Muscle of back (tissue), 13 donors: Measurements from ENCODE around the gene SPON2. TPM values are rescaled to one million over a fixed set of nuclear protein-coding genes. Genes with fewer than 3 reads are reported as not detected.
A peak's percentile ranks its signal among the peaks of the same experiment; 100 is the strongest.

ENCODE experiments used
- DNase-seq, 3 donors: peaks; one replicate each; pipeline versions ENCODE4 v3.0.0 to v3.0.0-alpha.2; 2013
- long read RNA-seq, 9 donors: transcript quantifications; one replicate each; lab custom pipeline, GENCODE V29; 2026
- polyA plus RNA-seq, 10 donors: library from polyadenylated mRNA; unstranded; fragments of 120-200 nt; gene quantifications; one replicate each; pipeline ENCODE4 v1.2.1, GENCODE V29; 2013; ENCODE audit not compliant: insufficient read length in 10 of 10

Gene SPON2
- 10 to 100 TPM; 33.0 to 77.0 (median 54.7) TPM for polyA plus RNA-seq
- long read RNA-seq, donor 1, transcript SPON2-201 (6 exons, 1,869 nt), result major isoform, 14 of 21 reads
- long read RNA-seq, donor 1, partial matches to known transcripts, result 6 of 21 reads
- long read RNA-seq, donor 1, other reads (novel, unspliced or antisense), result 0 of 21 reads
- long read RNA-seq, donor 2, transcript SPON2-201 (6 exons, 1,869 nt), result major isoform, 8 of 12 reads
- long read RNA-seq, donor 2, partial matches to known transcripts, result 0 of 12 reads
- long read RNA-seq, donor 2, other reads (novel, unspliced or antisense), result 0 of 12 reads
- long read RNA-seq, donor 3, result 0 reads
- long read RNA-seq, donor 4, transcript SPON2-201 (6 exons, 1,869 nt), result major isoform, 13 of 13 reads
- long read RNA-seq, donor 4, partial matches to known transcripts, result 0 of 13 reads
- long read RNA-seq, donor 4, other reads (novel, unspliced or antisense), result 0 of 13 reads
- long read RNA-seq, donor 5, transcript SPON2-218 (2 exons, 851 nt), result minor isoform, 5 of 44 reads
- long read RNA-seq, donor 5, transcript SPON2-201 (6 exons, 1,869 nt), result major isoform, 15 of 44 reads
- long read RNA-seq, donor 5, partial matches to known transcripts, result 19 of 44 reads
- long read RNA-seq, donor 5, other reads (novel, unspliced or antisense), result 0 of 44 reads
- long read RNA-seq, donor 6, transcript SPON2-201 (6 exons, 1,869 nt), result major isoform, 22 of 28 reads
- long read RNA-seq, donor 6, partial matches to known transcripts, result 5 of 28 reads
- long read RNA-seq, donor 6, other reads (novel, unspliced or antisense), result 0 of 28 reads
- long read RNA-seq, donor 7, transcript SPON2-201 (6 exons, 1,869 nt), result major isoform, 10 of 16 reads
- long read RNA-seq, donor 7, partial matches to known transcripts, result 6 of 16 reads
- long read RNA-seq, donor 7, other reads (novel, unspliced or antisense), result 0 of 16 reads
- long read RNA-seq, donor 8, transcript SPON2-201 (6 exons, 1,869 nt), result major isoform, 15 of 17 reads
- long read RNA-seq, donor 8, partial matches to known transcripts, result 0 of 17 reads
- long read RNA-seq, donor 8, other reads (novel, unspliced or antisense), result 0 of 17 reads
- long read RNA-seq, donor 9, partial matches to known transcripts, result 0 of 1 reads
- long read RNA-seq, donor 9, other reads (novel, unspliced or antisense), result 0 of 1 reads

DNA sequence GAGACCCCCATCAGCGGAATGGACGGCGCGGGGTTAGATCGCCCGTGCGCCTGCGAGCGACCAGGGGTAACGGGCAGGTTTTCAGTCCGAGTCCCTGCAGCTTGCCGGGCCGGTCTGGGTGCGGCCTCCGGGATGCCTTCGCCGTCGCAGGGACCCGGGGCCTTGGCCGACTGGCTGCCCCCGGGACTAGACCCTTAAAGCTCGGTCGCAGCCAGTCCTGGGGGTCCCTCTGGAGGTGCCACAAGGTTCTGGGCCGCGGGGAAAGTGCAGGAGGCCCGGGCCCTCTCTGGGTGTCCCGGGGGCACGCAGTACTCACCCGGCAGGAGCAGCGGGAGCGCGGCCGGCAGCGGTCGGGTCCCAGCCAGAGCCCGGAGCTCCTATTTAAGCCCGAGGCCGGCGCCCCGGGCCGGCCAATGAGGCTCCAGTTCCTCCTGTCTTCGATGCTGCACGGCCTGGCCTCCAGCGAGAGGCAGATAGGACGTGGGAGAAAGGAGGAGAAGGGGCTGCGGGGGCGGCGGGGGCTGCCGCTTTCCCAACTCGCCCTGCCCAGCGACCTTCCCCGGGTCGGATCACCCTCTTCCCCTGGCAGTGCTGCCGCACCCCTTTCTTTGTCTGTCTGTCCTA is at the start of gene SPON2:
TSS of gene SPON2 (minus strand) at position 356 of the 624 bp plus-strand sequence.
- peak in 2 of 3 donors; percentile 71 to 88 for DNase-seq

DNA sequence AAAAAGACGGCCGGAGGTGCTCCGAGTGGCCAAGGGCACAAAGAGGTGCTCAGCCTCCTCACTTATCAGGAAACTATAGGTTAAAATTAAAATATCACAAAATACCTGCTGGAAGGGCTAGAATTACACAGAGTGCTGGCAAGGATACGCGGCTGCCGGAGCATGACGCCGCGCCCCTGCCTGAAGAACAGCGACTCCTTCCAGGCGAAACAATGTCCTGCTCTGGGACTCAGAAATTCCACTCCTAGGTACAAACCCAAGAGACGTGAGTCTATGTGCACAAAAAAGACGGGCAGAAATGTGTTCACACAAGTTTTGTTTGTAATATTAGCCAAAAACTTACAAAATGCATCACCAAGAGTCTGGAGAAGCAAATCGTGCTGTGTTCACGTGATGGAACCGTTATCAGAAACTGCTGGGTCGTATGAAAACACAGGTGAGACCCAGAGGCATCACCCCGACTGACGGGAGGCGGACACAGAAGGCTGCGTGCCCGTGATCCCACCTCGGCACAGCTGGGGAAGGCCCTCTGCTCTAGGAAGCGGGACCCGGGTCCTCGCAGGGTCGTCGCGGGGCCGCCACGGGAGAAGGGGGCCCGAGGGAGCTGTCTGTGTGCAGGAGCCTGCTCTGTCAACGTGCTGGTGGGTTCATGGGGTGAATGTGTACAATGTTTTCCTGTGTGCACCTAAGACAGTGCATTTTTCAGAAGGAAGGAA is 48.9 kb upstream of the SPON2 start:
- DNase-seq, result no peak

DNA sequence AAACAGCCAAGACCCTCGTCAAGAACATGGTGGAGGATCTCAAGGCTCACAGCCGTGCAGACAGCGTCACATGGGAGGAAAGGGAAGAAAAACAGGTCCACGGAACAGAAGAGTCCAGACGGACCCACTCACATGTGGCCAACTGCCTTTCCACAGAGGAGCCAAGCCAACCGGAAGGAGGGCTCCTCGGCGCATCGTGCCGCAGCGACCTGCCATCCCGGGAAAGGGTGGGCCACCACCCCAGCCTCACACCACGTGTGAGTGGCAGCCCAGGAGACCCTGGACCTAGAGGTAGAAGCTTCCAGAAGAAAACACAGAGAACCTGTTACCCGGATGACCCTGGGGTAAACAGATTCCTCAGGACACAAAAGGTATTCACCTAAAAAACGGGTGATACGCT is 48.2 kb upstream of the SPON2 start:
- no peak for DNase-seq

DNA sequence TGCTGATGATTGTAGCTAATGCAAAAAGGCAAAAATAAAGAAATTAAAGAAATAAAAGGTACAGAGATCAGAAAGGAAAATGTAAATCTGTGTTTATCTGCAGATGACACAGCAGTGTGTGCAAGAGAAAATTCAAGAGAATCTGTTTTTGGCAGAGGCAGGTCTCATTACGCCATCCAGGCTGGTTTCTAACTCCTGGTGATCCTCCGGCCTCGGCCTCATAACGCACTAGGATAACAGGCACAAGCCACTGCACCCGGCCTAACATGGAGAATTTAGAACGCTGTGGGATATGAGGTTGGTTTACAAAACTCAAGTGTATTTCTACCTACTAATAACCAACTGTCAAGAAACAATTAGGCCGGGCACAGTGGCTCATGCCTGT is 47.2 kb upstream of the SPON2 start:
- no peak for DNase-seq

DNA sequence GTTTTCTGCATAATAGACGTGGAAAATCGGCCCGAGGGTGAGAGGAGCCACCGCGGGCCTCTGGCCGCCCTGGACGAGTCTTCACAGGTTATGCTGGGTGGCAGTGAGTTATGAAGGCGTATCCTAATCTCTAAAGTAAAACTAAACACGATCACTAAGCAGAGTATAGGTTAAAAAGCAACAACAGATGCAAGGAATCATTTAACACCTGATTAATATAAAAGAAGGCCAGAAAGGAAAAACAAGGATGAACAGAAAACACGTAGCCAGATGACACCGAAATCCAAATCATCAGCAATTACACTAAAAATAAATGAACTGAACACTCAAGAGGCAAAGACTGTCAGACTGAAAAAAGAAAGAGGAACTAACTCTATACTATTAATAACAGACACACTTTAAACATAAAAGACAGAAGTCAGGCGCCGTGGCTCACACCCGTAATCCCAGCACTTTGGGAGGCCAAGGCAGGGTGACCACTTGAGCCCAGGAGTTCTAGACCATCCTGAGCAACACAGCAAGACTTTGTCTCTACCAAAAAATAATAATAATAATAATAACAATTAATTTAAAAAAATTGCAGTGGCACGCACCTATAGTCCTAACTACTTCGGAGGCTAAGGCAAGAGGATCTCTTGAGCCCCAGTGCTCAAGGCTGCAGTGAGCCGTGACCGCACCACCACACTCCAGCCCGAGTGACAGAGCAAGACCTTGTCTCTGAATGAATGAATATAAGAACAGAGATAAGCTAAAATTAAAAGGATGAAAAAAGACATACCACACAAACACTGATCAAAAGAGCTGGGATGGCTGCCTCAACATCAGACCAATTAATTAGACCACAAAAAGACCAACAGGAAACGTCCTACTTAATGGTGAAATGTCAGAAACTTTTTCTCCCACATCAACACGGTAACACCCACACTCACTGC is 46.5 kb upstream of the SPON2 start:
- DNase-seq, result no peak

DNA sequence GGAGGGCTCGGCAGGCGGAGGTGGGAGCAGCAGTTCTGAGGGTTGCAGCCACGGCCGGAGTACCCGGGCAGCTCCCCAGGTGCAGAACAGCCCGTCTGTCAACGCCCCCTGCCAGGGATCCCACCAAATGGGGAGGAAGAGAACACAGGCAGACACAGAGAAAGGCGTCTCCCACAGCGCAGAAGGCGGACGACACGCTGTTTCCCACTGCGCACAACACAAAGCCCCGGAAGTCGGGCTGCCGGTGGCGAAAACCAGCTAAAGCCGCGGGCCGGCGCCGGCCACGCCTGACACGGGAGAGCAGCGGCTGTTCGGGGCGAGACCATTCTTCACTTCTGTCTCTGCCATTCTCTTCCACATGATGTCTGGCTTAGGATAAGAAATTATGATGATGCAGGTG is 45.0 kb upstream of the SPON2 start:
- DNase-seq, result no peak

DNA sequence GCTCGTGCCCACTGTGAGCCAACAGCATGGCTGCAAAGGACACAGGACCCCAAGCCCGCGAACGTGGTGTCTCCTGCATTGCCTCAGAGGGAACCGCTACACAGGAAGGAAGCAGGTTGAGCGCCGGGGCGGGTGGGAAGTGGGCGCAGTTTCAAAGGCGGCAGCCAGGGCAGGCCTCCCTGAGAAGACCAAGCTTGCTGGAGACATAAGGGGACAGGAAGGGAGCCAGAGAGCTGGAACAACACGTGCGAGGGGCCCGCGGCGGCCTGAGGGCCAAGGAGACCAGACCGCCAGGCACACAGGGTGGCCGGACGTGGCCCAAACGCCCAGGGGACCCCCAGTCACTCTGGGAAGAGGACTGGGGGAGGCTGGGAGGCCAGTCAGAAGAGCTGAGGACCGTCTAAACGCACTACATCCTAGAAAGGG is 44.5 kb upstream of the SPON2 start:
- DNase-seq, result no peak

DNA sequence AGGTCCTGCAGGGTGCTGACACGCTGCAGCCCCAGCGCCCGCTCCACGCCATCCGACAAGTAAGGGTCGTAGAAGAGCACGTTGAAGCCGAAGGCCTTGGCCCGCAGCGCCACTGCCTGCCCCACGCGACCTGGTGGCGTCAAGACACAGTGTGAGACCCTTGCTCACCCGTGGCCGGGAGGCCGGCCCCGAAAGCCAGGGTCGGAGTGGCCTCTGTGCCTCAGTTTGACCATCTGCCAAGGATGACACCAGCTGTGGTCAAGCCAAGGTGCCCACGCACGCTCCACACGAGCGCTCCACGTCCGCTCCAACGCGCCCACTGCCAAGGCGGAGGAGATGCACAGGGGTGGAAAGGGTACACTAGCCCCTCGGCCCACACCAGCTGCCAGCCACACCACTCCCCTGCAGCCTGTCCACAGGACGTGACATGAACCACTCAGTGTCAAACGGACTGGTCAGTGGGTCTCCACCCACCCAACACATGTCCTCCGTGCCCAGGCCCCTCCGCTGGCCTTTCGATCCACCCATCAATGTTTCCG is 43.8 kb upstream of the SPON2 start:
- no peak for DNase-seq

DNA sequence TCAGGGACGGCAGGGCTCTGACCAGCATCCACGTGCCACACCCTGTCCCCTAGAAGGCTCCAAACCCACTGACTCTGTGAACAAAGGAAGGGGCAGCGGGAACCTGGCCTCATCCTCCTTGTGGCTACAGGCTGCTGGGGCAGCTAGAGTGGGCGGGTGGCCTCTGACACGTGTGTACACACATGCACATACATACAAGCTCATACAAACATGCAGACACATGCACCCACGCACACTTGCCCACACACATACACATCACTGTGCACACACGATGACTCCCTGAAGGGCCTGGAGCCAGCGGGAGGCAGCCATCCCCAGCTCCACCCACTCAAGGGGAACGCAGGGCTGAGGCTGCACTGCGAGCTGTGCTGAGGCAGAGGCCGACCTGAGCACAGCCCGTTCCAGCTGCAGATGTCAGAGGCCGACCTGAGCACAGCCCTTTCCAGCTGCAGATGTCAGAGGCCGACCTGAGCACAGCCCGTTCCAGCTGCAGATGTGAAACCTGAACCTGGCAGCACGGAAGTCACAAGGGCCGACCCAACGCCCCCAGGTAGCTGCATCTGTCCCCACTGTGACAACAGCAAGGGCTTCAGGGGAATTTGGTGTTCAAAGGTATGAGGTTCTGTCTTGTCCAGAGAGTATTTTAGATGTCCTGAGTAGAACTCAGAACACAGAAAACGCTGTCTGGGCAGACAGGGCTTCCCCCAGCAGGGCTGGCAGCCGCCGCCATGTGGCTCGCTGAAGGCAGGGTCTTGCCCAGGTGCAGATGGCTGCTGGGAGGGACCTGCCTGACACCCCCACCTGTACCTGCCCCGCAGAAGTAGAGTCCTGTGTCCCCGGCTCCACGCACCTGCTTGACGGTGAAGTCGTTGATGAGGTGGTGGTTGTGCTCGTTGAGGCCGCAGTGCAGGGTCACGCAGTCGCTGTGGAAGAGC is 43.0 kb upstream of the SPON2 start:
- peak in 1 of 3 donors; percentile 66 for DNase-seq

DNA sequence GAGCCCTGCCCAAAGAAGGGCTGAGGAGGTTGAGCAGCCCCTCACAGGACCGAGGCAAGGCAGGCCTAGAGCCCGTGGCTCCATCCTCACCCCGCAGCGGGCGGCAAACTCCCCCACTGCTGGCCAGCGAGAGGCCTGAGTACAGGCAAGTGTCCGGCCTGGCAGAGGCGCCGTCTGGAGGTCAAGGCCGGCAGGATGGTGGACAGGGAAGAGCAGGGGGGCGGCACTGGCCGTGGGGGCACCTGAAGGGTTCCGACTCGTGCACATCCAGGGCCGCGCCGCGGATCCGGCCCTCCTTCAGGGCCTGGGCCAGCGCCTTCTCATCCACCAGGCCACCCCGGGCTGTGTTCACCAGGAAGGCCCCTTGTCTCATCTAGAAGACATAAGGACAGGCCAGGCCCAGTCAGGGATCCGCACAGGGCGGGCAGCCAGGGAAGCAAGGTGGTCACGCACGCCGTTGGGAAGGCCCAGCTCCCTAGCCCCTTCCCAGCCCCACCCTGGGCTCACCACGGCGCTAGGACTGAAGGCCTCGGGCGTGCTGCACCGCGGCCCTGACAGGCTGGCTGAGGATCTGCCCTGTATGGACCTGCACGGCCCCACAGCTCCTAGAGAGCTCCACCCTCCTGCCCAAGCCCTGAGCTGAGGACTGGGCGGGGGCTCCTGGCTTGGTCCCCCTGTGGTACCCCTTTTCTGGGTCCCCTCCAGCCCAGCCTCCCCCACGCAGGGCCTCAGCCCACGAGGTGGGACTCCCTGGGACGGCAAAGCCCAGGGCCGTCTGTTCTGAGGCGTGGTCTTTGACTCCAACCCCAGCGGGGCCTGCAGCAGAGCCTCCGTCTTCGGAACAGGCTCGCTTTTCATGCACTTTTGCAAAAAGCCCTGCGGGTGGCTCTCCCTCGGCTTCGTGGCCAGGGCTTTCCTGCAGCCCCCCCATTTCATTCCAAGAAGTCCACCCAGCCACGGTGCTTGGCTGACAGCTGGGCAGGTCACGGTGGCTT is 42.0 kb upstream of the SPON2 start:
- peak in 1 of 3 donors; percentile 56 for DNase-seq

DNA sequence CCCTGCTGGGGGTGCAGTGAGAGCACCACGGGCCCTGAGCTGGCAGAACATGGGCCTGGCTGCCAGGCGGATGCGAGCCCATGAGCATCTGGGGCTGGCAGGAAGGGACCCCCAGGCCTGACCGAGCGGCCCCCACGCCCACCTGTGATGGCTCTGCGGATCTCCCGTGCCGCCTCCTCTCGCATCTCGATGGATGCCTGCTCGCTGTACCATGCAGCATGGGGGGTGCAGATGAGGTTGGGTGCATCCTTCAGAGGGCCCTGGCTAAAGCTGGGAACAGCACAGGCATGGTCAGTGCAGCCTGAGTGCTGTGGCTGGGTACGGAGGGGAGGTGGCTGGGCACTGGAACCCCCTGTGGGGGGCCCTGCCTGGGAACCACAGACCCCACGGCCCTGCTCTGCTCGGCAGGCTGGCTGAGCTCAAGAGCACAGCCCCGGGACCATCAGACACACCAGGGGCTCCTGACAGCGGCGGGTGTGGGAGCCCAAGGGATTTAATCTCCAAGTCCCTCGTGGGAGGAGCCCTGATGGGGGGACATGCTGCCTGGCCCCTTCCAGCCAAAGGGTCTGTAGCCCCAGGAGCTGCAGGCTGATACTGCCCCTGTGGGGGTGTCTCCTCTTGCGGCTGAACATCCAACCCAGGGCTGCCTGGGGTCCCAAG is 41.1 kb upstream of the SPON2 start:
- no peak for DNase-seq

DNA sequence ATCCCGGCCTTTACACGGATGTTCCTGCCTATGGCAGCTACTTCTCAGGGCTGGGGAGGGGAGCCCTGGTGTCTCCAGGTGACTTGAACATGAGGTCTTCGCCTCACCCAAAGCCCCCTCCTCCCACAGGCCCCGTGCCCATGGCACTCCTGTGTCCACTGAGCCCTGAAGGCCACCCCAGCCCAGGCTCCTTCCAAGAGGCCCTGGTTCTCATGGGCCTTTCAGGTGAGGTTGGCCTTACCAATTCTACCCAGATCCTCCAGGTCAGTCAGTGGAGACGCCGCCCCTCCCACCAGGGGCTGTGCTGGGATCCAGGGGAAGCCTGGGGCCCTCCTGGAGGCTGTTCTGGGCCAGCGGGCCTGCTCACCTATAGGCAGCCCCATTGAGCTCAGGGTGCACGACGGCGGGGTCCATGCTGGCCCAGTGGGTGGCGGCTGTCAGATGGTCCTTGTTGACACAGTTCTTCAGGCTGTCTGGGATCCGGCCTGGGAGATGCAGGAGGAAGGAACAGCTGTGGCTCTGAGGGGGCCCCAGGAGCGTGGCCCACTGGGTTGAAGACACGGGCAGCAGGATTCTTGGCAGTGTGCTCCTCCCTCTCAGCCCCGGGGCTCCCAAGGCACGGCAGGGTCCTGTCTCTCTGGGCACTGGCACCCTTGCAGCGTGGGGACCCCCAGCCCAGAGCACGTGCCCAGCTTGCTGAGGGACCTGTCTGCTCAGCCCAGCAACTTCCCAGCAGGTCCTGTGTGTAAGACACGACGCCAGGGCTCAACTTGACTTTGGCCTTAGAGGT is 40.4 kb upstream of the SPON2 start:
- no peak for DNase-seq

DNA sequence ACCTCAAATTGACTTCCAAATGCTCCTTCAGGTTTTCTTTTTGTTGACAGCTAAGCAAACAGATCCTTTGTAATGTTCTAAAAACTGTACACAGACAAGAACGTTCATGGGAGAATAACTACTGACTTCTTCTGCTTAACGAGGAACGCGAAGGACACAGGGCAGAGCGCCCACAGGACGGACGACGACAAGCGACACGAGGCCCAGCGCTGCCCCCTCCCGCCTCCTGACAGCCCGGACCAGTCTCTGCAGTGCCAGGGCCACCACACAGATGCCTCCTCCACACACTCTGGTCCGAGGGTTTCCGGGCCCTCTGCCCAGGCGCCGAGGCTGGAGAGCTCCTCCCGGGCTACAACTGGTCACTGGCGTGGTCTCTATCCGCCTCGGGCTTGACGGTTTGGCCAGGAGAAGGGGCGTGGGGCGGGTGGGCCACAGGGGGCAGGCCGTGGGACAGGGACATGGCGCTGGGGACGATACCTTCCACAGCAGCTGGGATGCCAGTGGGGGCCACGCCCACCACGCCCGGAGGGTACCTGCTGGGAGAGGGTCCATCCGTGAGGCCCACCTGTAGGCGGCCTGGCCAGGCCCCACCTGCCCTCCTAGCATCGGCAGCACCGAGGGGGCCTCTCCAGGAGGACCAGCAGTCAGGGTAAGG is 39.6 kb upstream of the SPON2 start:
- peak in 1 of 3 donors; percentile 48 for DNase-seq

DNA sequence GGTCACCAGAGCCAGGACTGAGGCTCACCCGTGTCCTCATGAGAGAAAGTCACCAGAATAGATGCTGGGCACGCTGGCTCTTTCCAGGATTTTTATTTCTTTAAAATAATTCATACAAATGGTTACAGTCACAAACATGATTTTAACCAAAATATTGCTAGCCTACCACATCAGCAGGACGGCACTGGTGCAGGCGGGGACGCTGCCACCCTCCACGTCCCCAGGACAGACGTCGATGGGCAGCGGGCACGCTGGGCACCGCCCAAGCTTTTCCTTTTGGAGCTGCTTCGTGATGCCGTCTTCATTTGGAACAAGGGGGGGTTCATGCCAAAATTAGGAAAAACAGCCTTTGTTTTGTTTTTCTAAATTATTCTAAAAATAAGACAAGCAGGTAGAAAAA is 39.0 kb upstream of the SPON2 start:
- no peak for DNase-seq

DNA sequence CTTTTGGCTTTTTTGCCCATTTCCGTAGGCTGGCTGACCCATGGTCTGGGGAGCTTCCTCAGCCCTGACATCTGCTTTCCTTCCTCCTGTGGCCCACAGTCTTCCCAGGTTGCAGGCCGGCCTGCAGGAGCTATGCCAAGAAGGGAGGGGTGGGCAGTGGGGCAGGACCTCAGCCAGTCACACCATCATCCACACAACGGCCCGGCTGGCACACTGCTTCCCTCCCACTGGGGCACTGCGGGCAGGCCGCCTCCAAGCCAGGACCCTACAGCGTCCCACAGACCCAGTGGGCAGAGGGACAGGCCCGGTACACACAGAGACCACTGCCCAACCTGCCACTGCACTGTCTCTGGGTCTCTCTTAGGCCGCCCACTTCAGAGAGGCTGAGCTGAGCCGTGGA is 38.6 kb upstream of the SPON2 start:
- DNase-seq, result no peak
